OCI-LY1 (cell line): ENCODE data around the gene APBA1.

ENCODE experiments used
- H2AFZ ChIP-seq: fragments of 200-600 bp; sonication (generic), shearing (Covaris generic); 2 replicates; pipeline ENCODE4 v1.6.0; 2014; ENCODE audit warnings: antibody characterized with exemption, mild to moderate bottlenecking, low read length
- H3F3A ChIP-seq: fragments of 200-600 bp; sonication (generic), shearing (Covaris generic); 2 replicates; pipeline ENCODE4 v1.6.0; 2014; ENCODE audit warnings: mild to moderate bottlenecking, antibody characterized with exemption, low read length, moderate library complexity; ENCODE audit not compliant: insufficient read depth
- H3K27ac ChIP-seq: fragments of 200-600 bp; sonication (generic); 2 replicates; pipeline ENCODE4 v1.5.1; 2014; ENCODE audit warnings: low read length, mixed run types, mild to moderate bottlenecking, low read depth; ENCODE audit not compliant: poor library complexity, severe bottlenecking
- H3K27me3 ChIP-seq: fragments of 200-600 bp; sonication (generic); 2 replicates; pipeline ENCODE4 v1.6.0; 2014; ENCODE audit warnings: antibody characterized with exemption, mild to moderate bottlenecking, low read length, moderate library complexity; ENCODE audit not compliant: insufficient read depth
- H3K36me3 ChIP-seq: fragments of 200-600 bp; sonication (generic); 2 replicates; pipeline ENCODE4 v1.6.1; 2014; ENCODE audit warnings: mild to moderate bottlenecking, antibody characterized with exemption, low read length, moderate library complexity, mixed read lengths; ENCODE audit not compliant: insufficient read depth
- H3K4me1 ChIP-seq: fragments of 200-600 bp; sonication (generic); 2 replicates; pipeline ENCODE4 v1.5.1; 2014; ENCODE audit warnings: mild to moderate bottlenecking, low read length, moderate library complexity; ENCODE audit not compliant: insufficient read depth, severe bottlenecking
- H3K4me2 ChIP-seq: fragments of 200-600 bp; sonication (generic), shearing (Covaris generic); 2 replicates; pipeline ENCODE4 v1.6.1; 2014; ENCODE audit warnings: low read length
- H3K4me3 ChIP-seq: fragments of 200-600 bp; sonication (generic); 2 replicates; pipeline ENCODE4 v1.5.1; 2014; ENCODE audit warnings: low read length, low read depth, mild to moderate bottlenecking, mixed read lengths; ENCODE audit not compliant: poor library complexity, severe bottlenecking
- H3K79me2 ChIP-seq: fragments of 200-600 bp; shearing (Covaris generic); 2 replicates; pipeline ENCODE4 v1.6.1; 2016; ENCODE audit warnings: mixed run types, low read length, mixed read lengths; ENCODE audit not compliant: insufficient read depth
- H3K9ac ChIP-seq: fragments of 200-600 bp; sonication (generic), shearing (Covaris generic); 2 replicates; pipeline ENCODE4 v1.6.1; 2014; ENCODE audit warnings: mild to moderate bottlenecking, low read length, mixed read lengths
- H3K9me2 ChIP-seq: fragments of 200-600 bp; sonication (generic), shearing (Covaris generic); 2 replicates; pipeline ENCODE4 v1.6.1; 2014; ENCODE audit warnings: low read depth, mild to moderate bottlenecking, low read length, mixed read lengths
- H3K9me3 ChIP-seq: fragments of 200-600 bp; shearing (Covaris generic); 2 replicates; pipeline ENCODE4 v1.6.1; 2014; ENCODE audit warnings: low read length, mixed read lengths
- H4K20me1 ChIP-seq: fragments of 200-600 bp; sonication (generic), shearing (Covaris generic); 2 replicates; pipeline ENCODE4 v1.6.0; 2016; ENCODE audit warnings: mild to moderate bottlenecking, low read length; ENCODE audit not compliant: insufficient read depth
- CTCF ChIP-seq: fragments of 200-600 bp; sonication (generic), shearing (Covaris generic); IDR thresholded peaks from 2 replicates; pipeline ENCODE4 v1.5.1; 2017; ENCODE audit warnings: mild to moderate bottlenecking, antibody characterized with exemption, low read length, moderate library complexity, mixed read lengths
- EZH2 ChIP-seq: fragments of 200-600 bp; sonication (generic), shearing (Covaris generic); IDR thresholded peaks from 2 replicates; pipeline ENCODE4 v1.8.0; 2017; ENCODE audit warnings: borderline replicate concordance, mixed run types, mild to moderate bottlenecking, antibody characterized with exemption, low read length, moderate library complexity, mixed read lengths

APBA1 gene

DNA sequence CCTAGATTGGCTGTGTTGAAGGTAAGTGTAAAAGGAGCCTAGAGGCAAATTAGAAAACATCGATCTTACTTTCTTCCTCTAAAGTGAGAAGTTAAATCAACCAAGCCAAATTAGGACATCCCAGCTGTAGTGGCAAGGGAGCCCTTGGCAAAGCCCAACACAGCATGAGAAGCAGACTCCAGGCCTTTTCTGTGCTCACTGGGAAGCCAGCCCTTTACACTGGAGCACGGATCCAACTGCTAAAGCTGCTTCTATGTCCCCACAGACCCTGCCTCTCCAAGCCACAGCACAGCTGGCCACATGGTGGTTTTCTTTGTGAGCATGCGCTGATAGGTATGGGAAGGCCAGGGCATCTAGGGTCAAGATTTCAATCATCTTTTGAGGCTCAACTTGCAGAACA, 94.1 kb downstream of the APBA1 start:
- no peaks in the 10 kb centered on the region for H3K9me2 ChIP-seq
- H3K9me3 ChIP-seq = no peaks in the 10 kb centered on the region
- H3K4me2 ChIP-seq = no peak overlapping the region
- H4K20me1 ChIP-seq = no peaks in the 10 kb centered on the region
- H3K4me1 ChIP-seq = no peaks in the 10 kb centered on the region
- TF ChIP-seq EZH2 (no peak), CTCF (no peak)
- no peak overlapping the region for H3K27ac ChIP-seq
- no peaks in the 10 kb centered on the region for H3K27me3 ChIP-seq
- no peak overlapping the region for H3K4me3 ChIP-seq
- no peaks in the 10 kb centered on the region for H3F3A ChIP-seq
- no peak overlapping the region for H2AFZ ChIP-seq
- no peaks in the 10 kb centered on the region for H3K79me2 ChIP-seq
- no peaks in the 10 kb centered on the region for H3K36me3 ChIP-seq
- no peak overlapping the region for H3K9ac ChIP-seq

GRCh38 chr9:69577123-69577522, 95.0 kb downstream of the APBA1 start:
- H3K9me2 ChIP-seq = no peaks in the 10 kb centered on the region
- no peak overlapping the region for H3K9ac ChIP-seq
- H2AFZ ChIP-seq = no peak overlapping the region
- H4K20me1 ChIP-seq = no peaks in the 10 kb centered on the region
- H3K27ac ChIP-seq = no peak overlapping the region
- no peaks in the 10 kb centered on the region for H3F3A ChIP-seq
- no peaks in the 10 kb centered on the region for H3K79me2 ChIP-seq
- no peaks in the 10 kb centered on the region for H3K9me3 ChIP-seq
- TF ChIP-seq EZH2 (no peak), CTCF (no peak)
- H3K36me3 ChIP-seq = no peaks in the 10 kb centered on the region
- no peaks in the 10 kb centered on the region for H3K4me1 ChIP-seq
- H3K4me2 ChIP-seq = no peak overlapping the region
- H3K4me3 ChIP-seq = no peak overlapping the region
- H3K27me3 ChIP-seq = no peaks in the 10 kb centered on the region

DNA sequence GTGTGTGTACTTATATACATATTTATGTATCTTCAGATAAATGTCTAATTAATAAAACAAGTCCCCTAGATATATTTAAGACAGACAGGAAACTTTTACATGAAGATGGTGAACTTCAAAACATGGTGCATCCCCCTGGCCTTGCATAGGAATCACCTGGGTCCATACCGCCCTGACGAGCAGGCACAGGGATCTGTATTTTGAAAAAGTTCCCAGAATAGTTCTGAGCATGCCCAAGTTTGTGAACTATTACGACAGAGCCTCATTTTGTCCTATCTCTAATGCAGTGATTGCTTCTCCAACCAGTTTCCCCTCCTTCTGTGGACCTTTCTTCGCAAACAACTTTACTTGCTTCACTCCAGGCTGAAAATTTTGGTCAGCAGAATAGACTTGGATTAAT, 98.1 kb downstream of the APBA1 start:
- TF ChIP-seq EZH2 = no peak
- TF ChIP-seq CTCF = no peak
- no peaks in the 10 kb centered on the region for H3K9me2 ChIP-seq
- no peak overlapping the region for H3K4me3 ChIP-seq
- no peak overlapping the region for H3K4me2 ChIP-seq
- no peaks in the 10 kb centered on the region for H3F3A ChIP-seq
- H4K20me1 ChIP-seq = no peaks in the 10 kb centered on the region
- H3K36me3 ChIP-seq = no peaks in the 10 kb centered on the region
- H2AFZ ChIP-seq = no peak overlapping the region
- no peaks in the 10 kb centered on the region for H3K9me3 ChIP-seq
- H3K9ac ChIP-seq = no peak overlapping the region
- no peaks in the 10 kb centered on the region for H3K4me1 ChIP-seq
- H3K27me3 ChIP-seq = no peaks in the 10 kb centered on the region
- no peak overlapping the region for H3K27ac ChIP-seq
- no peaks in the 10 kb centered on the region for H3K79me2 ChIP-seq
